Measurements from ENCODE around the gene GPR31.

Gene GPR31

GRCh38 chr6:167165858-167166471 is 8.2 kb upstream of the GPR31 start:
- DNase-seq, result no peak

DNA sequence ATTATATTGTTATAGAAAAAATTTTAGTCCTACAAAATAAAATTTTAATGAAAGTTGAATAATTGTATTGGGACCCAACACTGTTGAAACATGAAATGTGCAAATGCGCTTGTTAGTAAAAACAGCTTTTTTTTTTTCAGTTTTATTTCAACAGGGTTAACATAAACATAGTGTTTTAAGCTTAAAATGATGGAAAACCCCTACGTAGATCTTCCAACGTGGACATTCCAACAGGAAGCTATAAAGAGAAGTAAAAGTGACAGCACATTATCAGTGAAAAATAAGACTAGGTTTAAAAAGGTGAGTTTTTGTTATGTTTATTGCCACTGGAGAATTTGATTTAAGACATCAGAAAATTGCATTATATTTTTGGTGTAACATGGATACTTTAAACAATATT is 6.5 kb upstream of the GPR31 start:
- DNase-seq, result no peak

DNA sequence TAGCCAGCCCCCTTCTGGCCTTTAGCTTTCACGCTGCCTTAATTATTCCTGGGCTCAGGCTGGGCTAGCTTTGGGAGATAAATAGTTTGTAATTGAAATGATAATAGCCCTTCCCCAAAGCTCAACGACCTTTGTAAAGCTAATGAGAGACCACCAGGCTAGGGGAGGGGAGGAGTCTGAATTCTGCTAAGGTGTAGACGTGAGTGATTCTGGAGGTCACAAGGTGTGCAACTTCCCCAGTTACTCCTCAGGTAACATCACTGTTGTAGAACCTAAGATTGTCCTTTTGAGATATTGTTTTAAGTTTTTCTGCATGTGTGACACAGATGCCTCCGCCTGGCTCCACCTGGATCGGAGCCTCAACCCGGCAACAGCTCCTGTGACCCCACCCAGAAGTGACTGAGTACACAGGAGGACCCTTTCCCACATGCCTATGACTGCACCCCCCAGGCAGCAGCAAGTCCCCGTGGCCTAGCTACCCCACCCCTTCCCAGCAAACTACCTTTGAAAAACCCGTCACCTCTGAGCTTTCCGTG is 5.8 kb upstream of the GPR31 start:
- no peak for DNase-seq

DNA sequence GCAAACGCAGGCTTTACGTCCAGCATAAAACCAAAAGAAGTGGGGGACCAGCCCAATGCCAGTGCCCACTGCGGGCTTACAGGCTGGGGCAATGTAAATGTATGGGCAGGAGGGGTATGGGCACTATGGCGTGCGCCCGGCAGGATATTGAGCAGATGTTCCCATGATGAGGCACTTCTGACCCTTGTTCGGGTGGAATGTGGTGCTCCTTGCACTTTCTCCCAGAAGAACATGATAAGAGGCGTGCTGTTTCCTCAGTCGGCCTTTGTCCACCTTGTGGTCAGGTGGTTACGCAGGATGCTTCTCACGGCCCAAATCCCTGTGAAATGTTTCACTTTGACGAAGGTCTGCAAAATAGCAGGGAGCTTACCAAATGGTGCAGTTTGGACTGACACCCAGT is 4.8 kb upstream of the GPR31 start:
- DNase-seq, result no peak

DNA sequence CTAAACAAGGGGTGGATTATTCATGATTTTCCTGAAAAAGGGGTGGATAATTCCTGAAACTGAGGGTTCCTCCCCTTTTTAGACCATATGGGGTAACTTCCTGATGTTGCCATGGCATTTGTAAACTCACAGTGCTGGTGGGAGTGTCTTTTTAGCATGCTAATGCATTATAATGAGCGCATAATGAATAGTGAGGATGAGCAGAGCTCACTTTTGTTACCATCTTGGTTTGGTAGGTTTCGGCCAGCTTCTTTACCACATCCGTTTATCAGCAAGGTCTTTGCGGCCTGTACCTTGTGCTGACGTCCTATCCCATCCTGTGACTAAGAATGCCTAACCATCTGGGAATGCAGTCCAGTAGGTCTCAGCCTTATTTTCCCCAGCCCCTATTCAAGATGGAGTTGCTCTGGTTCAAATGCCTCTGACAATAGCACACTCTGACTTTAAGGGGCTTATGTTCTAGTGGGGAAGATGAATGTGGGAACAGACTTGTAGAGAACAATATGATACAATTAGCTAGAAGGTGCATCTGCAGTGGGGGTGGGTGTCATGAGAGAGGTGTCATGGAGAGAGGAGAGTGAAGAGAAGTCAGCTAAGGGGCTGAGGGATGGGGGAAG is 4.2 kb upstream of the GPR31 start:
- DNase-seq, result no peak

DNA sequence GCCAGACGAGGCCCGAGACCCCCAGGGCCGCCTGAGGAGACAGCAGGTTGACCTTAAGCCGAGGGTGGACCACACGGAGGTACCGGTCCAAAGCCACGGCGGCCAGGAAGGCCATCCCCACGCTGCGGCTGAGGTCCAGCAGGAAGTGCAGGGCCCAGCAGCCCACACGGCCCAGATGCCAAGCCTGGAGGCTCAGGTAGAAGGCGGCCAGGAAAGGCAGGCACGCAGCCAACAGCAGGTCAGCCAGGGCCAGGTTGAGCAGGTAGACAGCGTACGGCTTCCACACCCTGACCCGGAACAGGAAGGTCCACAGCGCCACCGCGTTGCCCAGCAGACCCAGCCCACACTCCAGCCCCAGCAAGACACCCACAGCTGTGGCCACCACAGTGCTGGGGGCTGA is 366 bp downstream of the GPR31 start:
- DNase-seq, result no peak

DNA sequence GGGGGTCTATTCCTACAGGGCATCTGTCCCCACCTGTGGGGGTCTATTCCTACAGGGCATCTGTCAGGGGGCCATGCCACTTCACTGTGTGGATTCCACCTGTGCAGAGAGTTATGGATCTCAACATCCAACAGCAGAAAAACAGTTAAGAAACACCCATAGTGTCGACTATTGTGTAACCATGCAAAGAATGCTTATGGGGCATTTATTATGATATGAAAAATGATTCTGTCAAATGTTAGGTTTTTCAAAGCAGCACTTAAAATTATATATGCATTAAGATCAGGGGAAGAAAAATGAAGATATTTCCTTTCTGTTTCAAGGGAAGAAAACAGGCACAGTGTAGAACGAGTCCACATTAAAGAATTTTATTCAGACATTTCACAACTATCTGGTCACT is 2.9 kb downstream of the GPR31 start:
- no peak for DNase-seq

DNA sequence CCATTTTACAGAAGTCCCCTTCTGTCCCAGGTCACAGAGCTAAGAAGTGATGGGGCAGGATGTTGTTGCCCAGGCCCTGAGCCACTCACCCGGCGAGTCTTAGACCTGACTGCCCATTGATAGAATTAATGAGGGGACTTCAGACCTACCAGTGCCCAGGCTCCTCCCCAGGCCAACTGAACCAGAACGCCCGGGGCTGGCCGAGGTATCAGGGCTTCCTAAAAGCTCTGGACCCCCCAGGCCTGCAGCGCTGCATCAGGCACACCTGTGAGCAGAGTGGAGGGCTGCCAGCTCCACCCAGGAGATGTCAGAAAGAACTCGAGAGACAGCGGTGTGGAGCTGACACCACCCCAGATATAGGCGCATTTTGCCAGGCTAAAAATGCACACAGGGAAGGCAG is 3.5 kb downstream of the GPR31 start:
- DNase-seq, result no peak

- no peak for DNase-seq
Observed at GRCh38 chr6:167153521-167153959, 4.2 kb downstream of the GPR31 start.

DNA sequence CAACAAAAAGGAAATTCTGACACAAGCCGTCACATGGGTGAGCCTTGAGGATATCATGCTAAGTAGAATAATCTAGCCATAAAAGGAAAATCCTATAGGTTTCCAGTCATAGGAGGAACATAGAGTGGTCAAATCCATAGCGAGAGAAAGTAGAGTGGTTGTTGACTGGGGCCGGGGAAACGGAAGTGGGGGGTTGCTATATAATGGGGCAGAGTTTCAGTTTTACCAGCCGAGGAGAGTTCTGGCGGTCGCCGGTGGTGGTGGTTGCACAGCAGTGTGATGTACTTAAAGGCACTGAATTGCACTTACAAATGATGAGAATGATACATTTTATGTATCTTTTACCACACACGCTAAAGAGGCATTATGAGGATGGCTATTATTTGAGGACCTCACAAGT is 4.9 kb downstream of the GPR31 start:
- DNase-seq, result no peak

DNA sequence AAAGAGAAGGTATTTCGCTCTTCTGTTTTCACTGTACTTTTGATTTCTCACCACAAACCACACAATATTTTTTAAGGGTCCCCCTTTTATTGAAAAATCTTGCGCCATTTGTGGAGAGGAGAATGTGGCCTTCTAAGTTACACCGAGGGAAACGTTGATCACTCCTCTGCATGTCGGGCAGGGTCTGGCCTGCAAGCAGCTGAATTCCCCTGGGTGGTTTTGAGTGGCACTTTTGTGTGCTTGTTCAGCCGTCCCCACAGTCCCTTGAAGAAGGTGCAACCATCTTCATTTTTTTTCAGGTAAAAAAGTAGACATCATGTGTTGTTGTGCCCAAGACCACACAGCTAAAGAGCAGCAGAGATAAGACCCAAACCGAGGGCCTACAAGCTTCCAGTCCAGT is 6.1 kb downstream of the GPR31 start:
- no peak for DNase-seq

DNA sequence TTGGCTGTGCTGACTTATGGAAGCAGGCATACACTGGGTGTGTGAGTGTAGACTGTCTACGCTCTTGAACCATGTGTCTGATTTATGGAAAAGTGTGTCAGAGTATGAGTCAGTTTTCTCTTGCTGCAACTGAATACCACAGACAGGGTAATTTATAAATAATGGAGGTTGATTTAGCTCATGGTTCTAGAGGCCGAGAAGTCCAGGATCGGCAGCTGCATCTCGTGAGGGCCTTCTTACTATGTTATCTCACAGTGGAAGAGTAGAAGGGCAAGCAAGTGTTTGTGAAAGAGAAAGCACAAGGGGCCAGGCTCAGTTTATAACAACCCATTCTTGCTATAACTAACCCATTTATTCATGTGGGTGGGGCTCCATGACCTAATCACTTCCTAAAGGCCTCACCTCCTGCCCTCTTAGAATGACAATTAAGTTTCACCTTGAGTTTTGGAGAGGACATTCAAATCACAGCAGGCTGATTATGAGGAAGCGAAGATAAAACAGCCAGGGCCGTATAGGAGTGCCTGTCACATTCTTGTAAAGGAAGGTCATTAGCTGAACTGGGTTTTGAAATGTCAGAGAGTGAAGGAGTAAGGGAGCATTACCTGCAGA is 6.7 kb downstream of the GPR31 start:
- DNase-seq, result no peak

GRCh38 chr6:167148997-167149396 is 8.8 kb downstream of the GPR31 start:
- no peak for DNase-seq

- no peak for DNase-seq
Observed at GRCh38 chr6:167148021-167148420, 9.8 kb downstream of the GPR31 start.

- no peak for DNase-seq
Observed at GRCh38 chr6:167146977-167147376, 10.8 kb downstream of the GPR31 start.

DNA sequence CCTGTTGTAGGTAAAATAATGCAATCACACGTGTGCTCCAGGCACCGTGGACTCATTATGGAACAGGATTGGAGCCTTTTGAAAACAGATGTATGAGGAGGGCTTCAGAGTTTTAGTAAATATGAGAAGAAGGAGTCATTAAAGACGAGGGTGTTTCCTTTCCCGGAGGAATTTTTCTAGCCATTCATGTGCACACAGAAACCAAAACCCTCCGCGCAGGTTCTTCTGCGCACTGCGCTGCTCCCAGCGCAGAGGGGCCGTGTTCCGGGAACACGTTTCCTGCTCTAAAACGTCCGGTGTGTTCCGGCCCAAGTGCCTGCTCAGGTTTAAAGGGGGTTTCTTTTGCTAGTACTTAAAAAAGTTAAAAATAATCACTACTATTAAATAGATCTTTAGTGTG is 11.6 kb downstream of the GPR31 start:
- DNase-seq, result no peak

DNA sequence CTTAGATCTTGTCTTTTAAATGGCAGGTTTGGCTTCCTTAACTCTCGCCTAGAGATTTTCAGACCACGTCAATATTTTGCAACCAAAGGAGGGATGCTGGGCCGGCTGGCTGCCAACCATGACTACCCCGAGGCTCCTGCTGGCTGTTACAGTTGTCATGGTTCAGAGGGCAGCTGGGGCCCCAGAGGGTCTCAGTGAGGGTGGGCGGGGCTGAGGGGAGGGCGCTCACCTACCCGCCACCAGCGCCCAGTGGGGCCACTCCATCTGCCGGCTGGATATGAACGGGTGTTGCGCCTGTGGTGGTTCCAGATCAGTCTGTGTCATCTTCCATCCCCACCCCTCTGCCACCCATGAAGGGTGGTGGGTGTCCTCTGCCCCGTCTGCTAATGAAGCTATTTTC is 12.3 kb downstream of the GPR31 start:
- no peak for DNase-seq

DNA sequence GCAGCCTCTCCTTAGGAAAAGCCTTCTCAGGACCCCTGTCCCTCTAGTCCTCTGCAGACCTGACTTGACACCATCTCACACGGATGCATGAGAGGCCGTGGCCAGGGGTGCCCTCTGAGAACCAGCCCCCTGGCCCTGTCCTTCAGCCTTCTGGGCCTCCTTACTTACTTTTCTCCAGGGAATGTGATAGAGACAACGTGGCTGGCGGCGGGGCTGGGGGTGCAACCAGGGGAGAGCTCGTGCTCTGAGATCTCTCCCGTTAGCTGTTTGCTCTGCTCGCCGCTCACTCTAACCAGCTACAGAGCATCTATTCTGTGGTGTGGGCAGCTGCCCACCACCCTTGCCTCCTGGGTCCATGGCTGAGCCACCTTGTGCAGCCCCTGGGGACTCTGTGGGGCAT is 14.7 kb downstream of the GPR31 start:
- no peak for DNase-seq

GRCh38 chr6:167142433-167142761 is 15.4 kb downstream of the GPR31 start:
- DNase-seq, result no peak

- no peak for DNase-seq
Observed at GRCh38 chr6:167141667-167142432, 15.9 kb downstream of the GPR31 start.

- no peak for DNase-seq
Observed at GRCh38 chr6:167140589-167141474, 16.9 kb downstream of the GPR31 start.

- DNase-seq, result no peak
Observed at GRCh38 chr6:167139761-167140160, 18.0 kb downstream of the GPR31 start.

DNA sequence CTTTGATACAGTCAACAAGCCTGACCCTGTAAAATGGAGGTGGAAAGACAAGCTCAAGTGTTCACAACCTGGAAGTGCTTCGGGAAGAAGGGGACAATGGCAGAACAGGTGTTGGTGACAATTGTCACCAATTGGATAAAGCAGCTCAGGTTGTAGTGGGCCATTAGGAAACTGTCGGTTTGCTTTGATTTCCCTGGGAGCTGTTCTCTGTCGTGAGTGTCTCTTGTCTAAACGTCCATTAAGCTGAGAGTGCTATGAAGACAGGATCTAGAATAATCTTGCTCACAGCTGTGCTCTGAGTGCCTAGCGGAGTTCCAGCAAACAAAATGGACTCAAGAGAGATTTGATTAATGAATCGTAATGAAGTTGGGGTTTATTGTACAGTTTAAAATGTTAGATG is 19.9 kb downstream of the GPR31 start:
- DNase-seq, result no peak
